Measurements from ENCODE around the gene BSG.
A peak's percentile ranks its signal among the peaks of the same experiment; 100 is the strongest.

The BSG gene

GRCh38 chr19:540867-541637 is 31.3 kb upstream of the BSG start:
- DNase-seq = no peak

DNA sequence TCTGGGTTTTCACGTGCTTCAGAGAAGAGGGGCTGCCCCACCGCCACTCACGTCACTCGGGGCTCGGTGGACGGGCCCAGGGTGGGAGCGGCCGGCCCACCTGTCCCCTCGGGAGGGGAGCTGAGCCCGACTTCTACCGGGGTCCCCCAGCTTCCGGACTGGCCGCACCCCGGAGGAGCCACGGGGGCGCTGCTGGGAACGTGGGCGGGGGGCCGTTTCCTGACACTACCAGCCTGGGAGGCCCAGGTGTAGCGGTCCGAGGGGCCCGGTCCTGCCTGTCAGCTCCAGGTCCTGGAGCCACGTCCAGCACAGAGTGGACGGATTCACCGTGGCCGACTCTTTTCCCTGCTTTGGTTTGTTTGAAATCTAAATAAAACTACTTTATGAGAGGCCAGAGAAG is 30.7 kb upstream of the BSG start:
- DNase-seq = no peak

- DNase-seq = no peak
Observed at GRCh38 chr19:542173-542866, 30.1 kb upstream of the BSG start.

- DNase-seq = no peak
Observed at GRCh38 chr19:543910-544608, 28.3 kb upstream of the BSG start, which contains the start of gene GZMM. Gene GZMM (plus strand): TSS chr19:544053. CDS start chr19:544072, 19 bp downstream.

DNA sequence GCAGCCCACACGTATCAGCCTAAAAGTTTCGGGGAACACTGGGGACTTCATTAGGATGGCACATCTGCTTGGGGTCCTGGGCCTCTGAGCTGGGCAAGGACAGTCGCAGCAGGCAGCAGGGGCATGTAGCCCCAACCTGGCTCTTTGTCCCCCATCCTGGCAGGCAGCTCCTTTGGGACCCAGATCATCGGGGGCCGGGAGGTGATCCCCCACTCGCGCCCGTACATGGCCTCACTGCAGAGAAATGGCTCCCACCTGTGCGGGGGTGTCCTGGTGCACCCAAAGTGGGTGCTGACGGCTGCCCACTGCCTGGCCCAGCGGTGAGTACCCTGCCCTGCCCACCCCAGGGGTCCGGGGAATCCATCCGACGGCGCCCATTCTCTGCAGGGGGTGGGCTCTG is 25.3 kb upstream of the BSG start:
- DNase-seq = no peak

DNA sequence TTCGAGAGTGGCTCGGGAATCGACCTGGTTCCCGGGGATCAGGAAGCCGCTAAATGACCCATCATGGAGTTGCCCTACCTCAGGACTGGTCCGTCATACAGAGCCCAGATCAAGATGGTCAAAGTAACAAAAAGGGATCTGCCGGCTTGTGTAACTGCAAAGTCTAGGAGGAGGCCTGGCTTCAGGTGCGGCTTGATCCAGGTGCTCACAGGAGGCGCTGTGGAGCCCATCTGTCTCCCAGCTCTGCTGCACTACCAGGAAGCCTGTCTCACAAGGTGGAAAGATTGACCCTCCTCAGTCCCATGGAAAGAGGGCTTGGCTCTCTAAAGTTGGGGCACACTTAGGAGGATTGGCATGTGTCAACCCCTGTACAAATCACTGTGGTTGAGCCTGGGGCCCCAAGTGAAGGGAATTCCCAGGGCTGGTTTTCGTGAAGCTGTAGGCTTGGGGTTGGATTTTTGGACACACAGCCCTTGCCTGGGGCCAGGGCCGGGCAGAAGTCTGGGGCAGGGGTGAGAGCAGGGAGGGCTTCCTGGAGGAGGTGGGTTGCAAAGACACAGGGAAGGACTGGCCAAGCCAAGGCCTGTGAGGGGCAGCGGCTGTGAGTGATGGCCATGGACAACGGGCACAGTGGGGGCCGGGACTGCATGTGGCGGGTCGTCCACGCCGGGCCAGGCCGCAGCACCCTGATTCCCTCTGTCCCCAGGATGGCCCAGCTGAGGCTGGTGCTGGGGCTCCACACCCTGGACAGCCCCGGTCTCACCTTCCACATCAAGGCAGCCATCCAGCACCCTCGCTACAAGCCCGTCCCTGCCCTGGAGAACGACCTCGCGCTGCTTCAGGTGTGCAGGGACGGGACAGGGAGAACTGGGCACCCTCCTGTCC is 24.3 kb upstream of the BSG start:
- DNase-seq = no peak

DNA sequence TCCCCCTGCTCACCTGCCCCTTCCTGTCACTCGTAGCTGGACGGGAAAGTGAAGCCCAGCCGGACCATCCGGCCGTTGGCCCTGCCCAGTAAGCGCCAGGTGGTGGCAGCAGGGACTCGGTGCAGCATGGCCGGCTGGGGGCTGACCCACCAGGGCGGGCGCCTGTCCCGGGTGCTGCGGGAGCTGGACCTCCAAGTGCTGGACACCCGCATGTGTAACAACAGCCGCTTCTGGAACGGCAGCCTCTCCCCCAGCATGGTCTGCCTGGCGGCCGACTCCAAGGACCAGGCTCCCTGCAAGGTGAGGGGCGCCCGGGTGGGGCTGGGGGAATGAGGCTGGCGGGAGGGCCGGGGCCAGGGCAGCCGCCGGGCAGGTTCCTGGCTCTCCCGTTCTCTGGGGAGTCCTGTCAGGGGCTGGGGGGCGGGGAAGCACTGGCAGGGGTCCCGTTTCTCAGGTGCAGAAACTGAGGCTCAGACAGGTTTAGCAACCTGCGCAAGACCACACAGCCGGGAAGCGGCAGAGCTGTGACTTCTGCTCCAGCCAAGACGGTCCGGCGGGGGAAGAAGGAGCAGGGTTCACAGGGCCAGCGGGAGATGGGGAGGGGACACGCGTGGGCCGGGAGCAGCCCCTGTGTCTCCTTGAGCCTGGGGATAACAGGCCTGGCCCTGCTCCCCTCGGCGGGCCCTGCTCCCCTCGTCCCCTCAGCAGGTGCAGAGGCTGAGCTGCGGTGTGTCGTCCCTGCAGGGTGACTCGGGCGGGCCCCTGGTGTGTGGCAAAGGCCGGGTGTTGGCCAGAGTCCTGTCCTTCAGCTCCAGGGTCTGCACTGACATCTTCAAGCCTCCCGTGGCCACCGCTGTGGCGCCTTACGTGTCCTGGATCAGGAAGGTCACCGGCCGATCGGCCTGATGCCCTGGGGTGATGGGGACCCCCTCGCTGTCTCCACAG is 23.2 kb upstream of the BSG start:
- peak; percentile 29 for DNase-seq

GRCh38 chr19:554817-555216 is 17.6 kb upstream of the BSG start:
- DNase-seq = no peak

- DNase-seq = no peak
Observed at GRCh38 chr19:555474-555808, 17.0 kb upstream of the BSG start.

- DNase-seq = peak; percentile 17
Observed at GRCh38 chr19:556611-557382, 15.6 kb upstream of the BSG start.

DNA sequence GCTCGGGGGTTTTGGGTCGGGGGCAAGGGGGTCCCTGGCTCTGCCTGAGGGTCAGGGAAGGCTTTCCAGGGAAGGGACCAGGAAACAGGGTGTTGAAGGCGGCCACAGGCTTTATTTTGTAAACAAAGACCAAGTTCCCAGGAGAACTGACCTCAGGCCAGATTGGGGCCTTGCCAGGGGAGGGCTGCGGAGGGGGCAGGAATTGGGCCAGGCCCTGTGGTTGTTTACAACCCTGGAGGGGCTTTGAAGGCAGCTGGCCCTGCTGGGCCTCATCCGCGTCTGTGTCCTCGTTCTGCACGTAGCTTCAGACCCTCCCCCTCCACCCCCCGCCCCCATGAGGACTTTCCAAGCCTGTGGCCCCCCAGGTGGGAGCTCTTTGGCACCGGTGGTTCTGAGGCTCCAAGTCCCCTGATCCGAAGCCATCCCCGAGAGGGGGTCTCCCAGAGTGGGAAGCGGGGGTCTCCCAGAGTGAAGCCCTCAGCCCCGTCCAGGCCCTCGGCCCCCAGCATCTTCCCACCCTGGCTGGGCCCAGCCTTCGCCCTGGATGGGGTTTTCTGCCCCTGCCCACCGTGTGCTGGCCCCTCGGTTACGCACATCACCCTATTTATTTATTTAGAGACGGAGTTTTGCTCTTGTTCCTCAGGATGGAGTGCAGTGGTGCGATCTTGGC is 13.5 kb upstream of the BSG start:
- DNase-seq = no peak

DNA sequence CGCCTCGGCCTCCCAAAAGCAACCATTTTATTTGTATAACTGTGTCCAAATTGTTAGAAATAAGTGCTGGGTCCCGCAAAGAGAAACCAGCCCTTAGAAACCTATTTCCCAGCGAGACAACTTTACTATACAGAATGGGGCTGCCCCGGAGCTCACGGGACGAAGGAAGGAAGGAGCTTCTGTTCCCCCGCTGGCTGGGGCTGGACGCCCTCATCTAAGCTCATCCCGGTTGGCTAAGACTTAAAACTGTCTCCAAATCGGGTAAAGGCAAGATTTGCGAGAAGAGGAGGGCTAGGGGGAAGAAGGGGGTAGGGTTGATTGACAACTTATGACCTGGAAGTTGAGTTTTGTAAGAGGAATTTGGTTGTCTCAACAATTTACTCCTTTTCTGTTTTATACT is 12.3 kb upstream of the BSG start:
- no peak for DNase-seq

DNA sequence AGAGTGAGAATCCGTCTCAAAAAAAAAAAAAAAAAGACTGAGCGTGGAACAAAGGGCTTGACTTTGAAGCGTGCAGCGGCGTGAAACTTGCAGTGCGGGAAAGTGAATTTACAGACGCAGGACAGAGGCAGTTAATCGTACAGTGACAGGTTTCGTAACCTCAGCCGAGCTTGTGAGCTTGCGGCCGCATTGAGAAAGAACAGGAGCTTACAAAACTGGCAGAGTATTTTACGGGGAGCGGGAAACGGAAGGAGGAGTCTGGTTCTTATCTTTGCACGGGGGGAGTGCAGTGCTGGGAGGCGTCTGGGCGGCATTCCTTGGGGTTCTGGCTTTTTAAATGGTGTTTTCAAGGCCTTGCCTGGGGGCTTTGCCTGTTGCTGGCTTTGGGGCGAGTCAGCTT is 6.0 kb upstream of the BSG start:
- DNase-seq = no peak

GRCh38 chr19:566844-567243 is 5.6 kb upstream of the BSG start:
- no peak for DNase-seq

- DNase-seq = no peak
Observed at GRCh38 chr19:567296-567900, 5.0 kb upstream of the BSG start.

- no peak for DNase-seq
Observed at GRCh38 chr19:570251-570686, 2.1 kb upstream of the BSG start.

DNA sequence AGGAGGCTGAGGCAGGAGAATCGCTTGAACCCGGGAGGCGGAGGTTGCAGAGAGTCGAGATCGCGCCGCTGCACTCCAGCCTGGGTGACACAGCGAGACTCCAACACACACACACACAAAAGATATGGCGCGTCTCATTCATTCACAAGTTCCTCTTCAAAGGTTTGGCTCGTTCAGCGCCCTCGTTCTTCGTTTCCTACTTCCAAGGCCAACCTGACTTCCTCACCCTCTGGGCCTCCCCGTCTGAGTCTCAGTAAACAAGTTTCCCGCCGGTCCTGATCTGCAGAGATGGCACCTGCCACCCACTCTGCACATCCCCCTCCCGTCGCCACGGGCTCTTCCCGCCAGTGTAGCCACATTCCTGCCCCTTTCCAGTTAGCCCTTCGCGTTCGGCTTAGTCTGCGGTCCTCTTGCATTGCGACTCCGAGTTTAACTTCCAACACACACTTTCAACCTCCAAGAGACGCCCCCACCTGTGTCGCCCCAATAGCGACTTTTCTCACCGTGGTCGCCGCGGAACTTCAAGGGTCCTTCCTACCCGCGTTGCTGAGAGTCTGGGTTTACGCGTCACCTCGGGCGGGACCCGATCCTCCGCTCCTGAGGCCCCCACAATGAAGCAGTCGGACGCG is 1.3 kb upstream of the BSG start:
- DNase-seq = peak; percentile 63

DNA sequence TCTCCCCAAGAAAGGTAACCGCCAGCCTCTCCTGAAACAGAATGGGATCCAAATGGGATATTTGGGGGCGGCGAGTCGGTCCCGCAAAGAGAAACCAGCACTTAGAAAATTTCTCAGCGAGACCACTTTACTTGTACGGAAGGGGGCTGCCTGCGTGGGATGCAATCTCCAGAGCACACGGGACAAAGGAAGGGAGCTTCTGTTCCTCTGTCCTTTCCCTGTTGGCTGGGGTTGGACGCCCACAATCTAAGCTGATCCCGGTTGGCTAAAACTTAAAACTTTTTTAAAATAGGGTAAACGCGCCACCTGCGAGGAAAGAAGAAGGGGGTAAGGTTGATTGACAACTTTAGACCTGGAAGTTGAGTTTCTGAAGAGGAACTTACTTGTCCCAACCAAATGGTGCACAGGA is 826 bp upstream of the BSG start:
- no peak for DNase-seq

DNA sequence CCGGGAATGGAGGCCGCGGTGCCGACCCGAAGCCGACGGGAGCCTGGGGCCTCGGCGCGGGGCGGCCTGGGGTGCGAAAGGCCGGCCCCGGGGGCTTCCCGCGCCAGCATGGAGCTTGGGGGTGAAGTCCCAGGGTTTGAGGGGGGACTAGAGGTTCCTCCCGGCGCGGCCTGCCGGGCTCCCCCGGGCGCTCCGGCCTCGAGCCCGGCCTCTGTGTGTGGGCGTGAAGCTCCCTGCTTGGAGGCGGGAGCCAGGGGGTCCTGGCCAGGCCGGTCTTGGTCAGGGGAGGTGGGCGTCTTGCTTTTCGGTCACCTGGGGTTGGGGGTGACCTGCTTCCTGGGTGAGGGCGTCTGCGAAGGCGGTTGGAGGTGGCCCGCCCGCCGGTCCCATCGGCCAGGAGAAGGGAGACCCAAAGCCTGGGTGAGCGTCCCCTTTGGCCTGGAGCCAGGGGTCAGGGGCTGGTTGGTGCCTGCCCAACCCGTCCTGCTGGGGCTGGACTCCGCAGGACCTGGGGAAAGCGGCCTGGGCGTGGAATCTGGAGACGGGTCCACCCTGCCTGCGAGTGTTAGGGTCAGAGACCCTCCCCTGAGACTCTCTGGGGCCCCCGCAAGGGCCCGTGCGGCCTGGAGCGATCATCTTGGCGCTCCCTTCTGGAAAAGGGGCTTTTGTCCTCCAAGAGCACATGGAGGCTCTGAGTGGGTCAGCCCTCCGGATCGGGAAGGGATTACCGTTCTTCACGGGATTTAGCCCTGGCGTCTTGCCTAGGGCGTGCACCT is 535 bp downstream of the BSG start:
- peak; percentile 18 for DNase-seq

All from NCI-H146 (cell line).